ENCODE measurements around the gene MRPL55. TPM values are rescaled to one million over a fixed set of nuclear protein-coding genes. Genes with fewer than 3 reads are reported as not detected.

Gene MRPL55
- total RNA-seq, 1 donor, result 51.4 TPM

GRCh38 chr1:228097333-228098081, 11.6 kb downstream of the MRPL55 start:
- H3K4me1 ChIP-seq (ENCODE audit: insufficient read depth, low read length), result peaks cover 10% of the 10 kb centered on the region
- H3K4me2 ChIP-seq (ENCODE audit: insufficient read depth, low read length), result no peak overlapping the region
- no peak overlapping the region for H2AFZ ChIP-seq (ENCODE audit: low read length)
- DNase-seq (ENCODE audit: insufficient read length, low spot score, missing footprints), result peak; percentile 43
- peaks cover 100% of the 10 kb centered on the region for H3K79me2 ChIP-seq (ENCODE audit: insufficient read depth, low read length)
- H3K9me3 ChIP-seq (ENCODE audit: low read depth, low read length), result no peaks in the 10 kb centered on the region
- no peak overlapping the region for H3K27ac ChIP-seq (ENCODE audit: low read depth, low read length)
- peaks cover 64% of the 10 kb centered on the region for H3K36me3 ChIP-seq (ENCODE audit: insufficient read depth, low read length)
- TF ChIP-seq CTCF (IDR thresholded peaks at IDR 0.05; ENCODE audit: extremely low read depth, low read depth, low read length), result no peak
- peaks cover 88% of the 10 kb centered on the region for H4K20me1 ChIP-seq (ENCODE audit: insufficient read depth, low read length)
- H3K4me3 ChIP-seq (ENCODE audit: insufficient read depth, low read length), result no peak overlapping the region
- no peaks in the 10 kb centered on the region for H3K27me3 ChIP-seq (ENCODE audit: insufficient read depth, low read length)

- Histone ChIP-seq H3K36me3 (ENCODE audit: insufficient read depth, low read length) (peaks cover 67% of the 10 kb centered on the region), H3K9me3 (ENCODE audit: low read depth, low read length) (no peaks in the 10 kb centered on the region), H3K4me3 (ENCODE audit: insufficient read depth, low read length) (no peak overlapping the region), H3K4me1 (ENCODE audit: insufficient read depth, low read length) (peaks cover 10% of the 10 kb centered on the region), H3K79me2 (ENCODE audit: insufficient read depth, low read length) (peaks cover 100% of the 10 kb centered on the region), H3K27ac (ENCODE audit: low read depth, low read length) (peak overlapping the region; percentile 46), H4K20me1 (ENCODE audit: insufficient read depth, low read length) (peaks cover 96% of the 10 kb centered on the region), H3K4me2 (ENCODE audit: insufficient read depth, low read length) (no peak overlapping the region), H2AFZ (ENCODE audit: low read length) (no peak overlapping the region), H3K27me3 (ENCODE audit: insufficient read depth, low read length) (no peaks in the 10 kb centered on the region)
- peak; percentile 72 for DNase-seq (ENCODE audit: insufficient read length, low spot score, missing footprints)
- TF ChIP-seq CTCF (IDR thresholded peaks at IDR 0.05; ENCODE audit: extremely low read depth, low read depth, low read length), result no peak
Measured at GRCh38 chr1:228096416-228097332, 12.4 kb downstream of the MRPL55 start.

- peak; percentile 65 for DNase-seq (ENCODE audit: insufficient read length, low spot score, missing footprints)
- Histone ChIP-seq H3K9me3 (ENCODE audit: low read depth, low read length) (no peaks in the 10 kb centered on the region), H4K20me1 (ENCODE audit: insufficient read depth, low read length) (peaks cover 97% of the 10 kb centered on the region), H3K27me3 (ENCODE audit: insufficient read depth, low read length) (no peaks in the 10 kb centered on the region), H2AFZ (ENCODE audit: low read length) (no peak overlapping the region), H3K4me2 (ENCODE audit: insufficient read depth, low read length) (no peak overlapping the region), H3K79me2 (ENCODE audit: insufficient read depth, low read length) (peaks cover 100% of the 10 kb centered on the region), H3K4me1 (ENCODE audit: insufficient read depth, low read length) (peaks cover 10% of the 10 kb centered on the region), H3K27ac (ENCODE audit: low read depth, low read length) (peak overlapping the region; percentile 46), H3K4me3 (ENCODE audit: insufficient read depth, low read length) (no peak overlapping the region), H3K36me3 (ENCODE audit: insufficient read depth, low read length) (peaks cover 73% of the 10 kb centered on the region)
- TF ChIP-seq CTCF (IDR thresholded peaks at IDR 0.05; ENCODE audit: extremely low read depth, low read depth, low read length), result no peak
Measured at GRCh38 chr1:228095938-228096337, 13.2 kb downstream of the MRPL55 start.

GRCh38 chr1:228095161-228095560, 13.9 kb downstream of the MRPL55 start:
- TF ChIP-seq CTCF (IDR thresholded peaks at IDR 0.05; ENCODE audit: extremely low read depth, low read depth, low read length), result no peak
- Histone ChIP-seq H3K36me3 (ENCODE audit: insufficient read depth, low read length) (peaks cover 71% of the 10 kb centered on the region), H3K27me3 (ENCODE audit: insufficient read depth, low read length) (no peaks in the 10 kb centered on the region), H3K4me3 (ENCODE audit: insufficient read depth, low read length) (no peak overlapping the region), H3K79me2 (ENCODE audit: insufficient read depth, low read length) (peaks cover 100% of the 10 kb centered on the region), H3K4me1 (ENCODE audit: insufficient read depth, low read length) (peaks cover 18% of the 10 kb centered on the region), H3K27ac (ENCODE audit: low read depth, low read length) (peak overlapping the region; percentile 46), H3K4me2 (ENCODE audit: insufficient read depth, low read length) (no peak overlapping the region), H4K20me1 (ENCODE audit: insufficient read depth, low read length) (peaks cover 100% of the 10 kb centered on the region), H3K9me3 (ENCODE audit: low read depth, low read length) (no peaks in the 10 kb centered on the region), H2AFZ (ENCODE audit: low read length) (no peak overlapping the region)
- no peak for DNase-seq (ENCODE audit: insufficient read length, low spot score, missing footprints)

Measured in osteoblast (primary cell).